HCT116 (cell line): ENCODE measurements around the gene RBM8A. TPM values are rescaled to one million over a fixed set of nuclear protein-coding genes. Genes with fewer than 3 reads are reported as not detected.

Experiments used
- ATAC-seq: fragments of 200-7000 bp; cut with Tn5 transposase; 2 replicates; pipeline ENCODE4 v1.9.1; 2020; ENCODE audit warnings: mild to moderate bottlenecking, moderate library complexity
- BruUV-seq: library from RNA; stranded (reverse); fragments of 400-500 nt; replicated peaks from 2 replicates; lab custom pipeline; 2021; lab: Mats Ljungman, UMichigan
- CTCF ChIA-PET: fragments of 300-600 bp; sonication (Branson Sonifier 250); formaldehyde crosslinking; loops from one replicate; lab custom pipeline; 2021; ENCODE audit warnings: antibody characterized with exemption; lab: Charles Lee
- POLR2A ChIA-PET: fragments of 300-600, 350-600 bp; sonication (Branson Sonifier 250); formaldehyde crosslinking; loops from one replicate; lab custom pipeline; 2021; ENCODE audit warnings: antibody characterized with exemption; lab: Charles Lee
- RAD21 ChIA-PET, 2 experiments: fragments of 300-600 bp; sonication (Branson Sonifier 250); formaldehyde crosslinking; loops; one replicate each; lab custom pipeline; 2023; ENCODE audit warnings: low total read pairs in 2 of 2; ENCODE audit not compliant: uncharacterized antibody in 2 of 2, unreplicated experiment in 2 of 2, low non-redundant PET in 1 of 2; lab: Charles Lee
- DNase-seq: peaks from one replicate; pipeline ENCODE4 v3.0.0-alpha.2; 2010; ENCODE audit warnings: low read depth, low spot score
- H2AFZ ChIP-seq: fragments of 200-600 bp; shearing (Covaris generic), sonication (generic); 2 replicates; pipeline ENCODE4 v1.6.1; 2017; ENCODE audit warnings: low read depth, mixed run types, mixed read lengths, antibody characterized with exemption, low read length; ENCODE audit not compliant: poor library complexity, severe bottlenecking
- H3K27ac ChIP-seq: 2 replicates; pipeline ENCODE4 v1.5.1; 2012; ENCODE audit warnings: low read depth, low read length
- H3K27me3 ChIP-seq: fragments of 200-600 bp; sonication (generic); 2 replicates; pipeline ENCODE4 v1.6.1; 2016; ENCODE audit warnings: mixed run types, low read length, mixed read lengths; ENCODE audit not compliant: insufficient read depth
- H3K36me3 ChIP-seq, 2 experiments: fragments of 200-500 bp in 1 of 2; fragments of 200-600 bp in 1 of 2; sonication (Bioruptor generic) in 1 of 2; sonication (generic) in 1 of 2; 2 replicates each; pipeline versions ENCODE4 v1.5.1 to v1.6.1; 2014 to 2016; ENCODE audit warnings: low read length in 2 of 2, inconsistent platforms in 1 of 2, mixed read lengths in 1 of 2, mixed run types in 1 of 2; ENCODE audit not compliant: insufficient read depth in 2 of 2, control insufficient read depth in 1 of 2
- H3K4me1 ChIP-seq, 2 experiments: fragments of 200-600 bp in 1 of 2; sonication (generic) in 1 of 2; 2 replicates each; pipeline versions ENCODE4 v1.5.1 to v1.6.1; 2012 to 2017; ENCODE audit warnings: low read length in 2 of 2, inconsistent platforms in 1 of 2, mild to moderate bottlenecking in 1 of 2, mixed read lengths in 1 of 2, mixed run types in 1 of 2, moderate library complexity in 1 of 2; ENCODE audit not compliant: insufficient read depth in 2 of 2, control insufficient read depth in 1 of 2
- H3K4me2 ChIP-seq: fragments of 200-600 bp; sonication (generic); 2 replicates; pipeline ENCODE4 v1.6.1; 2017; ENCODE audit warnings: mixed run types, low read length, mixed read lengths
- H3K4me3 ChIP-seq, 2 experiments: fragments of 200-600 bp in 1 of 2; sonication (generic) in 1 of 2; replicated peaks in 1 of 2; 2 replicates each; pipeline ENCODE4 v1.5.1; 2011 to 2016; ENCODE audit warnings: low read length in 2 of 2, control low read depth in 1 of 2, low read depth in 1 of 2, mild to moderate bottlenecking in 1 of 2, mixed read lengths in 1 of 2, mixed run types in 1 of 2
- H3K79me2 ChIP-seq: fragments of 200-600 bp; sonication (generic); 2 replicates; pipeline ENCODE4 v1.6.1; 2017; ENCODE audit warnings: mild to moderate bottlenecking, mixed run types, low read length, moderate library complexity, mixed read lengths; ENCODE audit not compliant: insufficient read depth
- H3K9ac ChIP-seq: fragments of 200-600 bp; sonication (generic); 2 replicates; pipeline ENCODE4 v1.6.1; 2016; ENCODE audit warnings: low read length, mixed read lengths
- H3K9me2 ChIP-seq: fragments of 200-600 bp; sonication (generic), shearing (Covaris generic); 2 replicates; pipeline ENCODE4 v1.6.1; 2017; ENCODE audit warnings: mixed run types, mild to moderate bottlenecking, moderate library complexity; ENCODE audit not compliant: insufficient read depth
- H3K9me3 ChIP-seq, 2 experiments: fragments of 200-500 bp in 1 of 2; fragments of 200-600 bp in 1 of 2; sonication (Bioruptor generic) in 1 of 2; sonication (generic) in 1 of 2; 2 replicates each; pipeline ENCODE4 v1.6.1; 2014 to 2017; ENCODE audit warnings: low read length in 2 of 2, mixed read lengths in 2 of 2, inconsistent platforms in 1 of 2, low read depth in 1 of 2, mild to moderate bottlenecking in 1 of 2, mixed run types in 1 of 2, moderate library complexity in 1 of 2; ENCODE audit not compliant: control insufficient read depth in 1 of 2, insufficient read depth in 1 of 2
- H4K20me1 ChIP-seq: fragments of 200-600 bp; sonication (generic), shearing (Covaris generic); 2 replicates; pipeline ENCODE4 v1.6.1; 2017; ENCODE audit warnings: mixed run types, mild to moderate bottlenecking, moderate library complexity; ENCODE audit not compliant: insufficient read depth
- EGR1 ChIP-seq: IDR thresholded peaks from 2 replicates; pipeline ENCODE4 v1.6.1; 2012; ENCODE audit warnings: low read depth
- FOSL1 ChIP-seq: IDR thresholded peaks from 2 replicates; pipeline ENCODE4 v1.6.1; 2012; ENCODE audit warnings: low read depth
- TCF7L2 ChIP-seq: IDR thresholded peaks from 2 replicates; pipeline ENCODE4 v1.7.0; 2011; ENCODE audit warnings: borderline replicate concordance, inconsistent platforms; ENCODE audit not compliant: insufficient read depth, insufficient read length; ENCODE audit errors: extremely low read depth
- ZFX ChIP-seq: fragments of 450-650 bp; IDR thresholded peaks from 2 replicates; pipeline ENCODE4 v1.6.1; 2017
- ZNF274 ChIP-seq: fragments of 200-500 bp; sonication (Bioruptor generic); IDR thresholded peaks from 2 replicates; pipeline ENCODE4 v1.6.1; 2014; ENCODE audit warnings: mild to moderate bottlenecking, low read depth, low read length, inconsistent platforms
- intact Hi-C: fragments of 100-400 bp; cut with micrococcal nuclease; formaldehyde crosslinking; loops from 2 replicates; pipeline ENCODE4 v1.10.0; 2022
- total RNA-seq: library from RNA; stranded (reverse); gene quantifications from one replicate; pipeline ENCODE4 v1.2.1, GENCODE V29; 2021; ENCODE audit not compliant: unreplicated experiment
- TF ChIP-seq, protein P1 (sequence below): IDR thresholded peaks from 2 replicates; pipeline ENCODE4 v1.6.1; 2012

Gene RBM8A
- total RNA-seq, 1 experiment from 2014 or later = 195 TPM

DNA sequence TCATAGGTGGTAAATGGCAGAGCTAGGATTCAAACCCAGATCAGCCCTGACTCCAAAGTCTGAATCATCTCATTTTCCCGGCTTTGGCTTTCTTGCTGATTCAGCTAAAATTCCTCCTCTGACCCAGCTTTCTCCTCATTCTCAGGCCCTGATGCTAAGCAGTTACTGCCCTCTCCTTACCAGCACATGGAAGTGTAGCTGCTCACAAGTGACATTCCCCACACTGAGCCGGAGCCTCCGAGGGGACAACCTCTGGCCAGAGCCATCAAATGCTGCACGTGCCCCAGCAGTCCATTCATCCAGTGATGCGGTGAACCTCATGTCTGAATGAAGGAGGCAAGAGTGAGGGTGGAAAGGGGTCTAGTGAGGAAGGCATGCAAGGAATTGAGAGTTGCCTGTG lies 28.5 kb downstream of the RBM8A start:
- no peak for DNase-seq
- H2AFZ ChIP-seq = no peak overlapping the region
- H3K36me3 ChIP-seq = no peaks in the 10 kb centered on the region
- H3K79me2 ChIP-seq = no peaks in the 10 kb centered on the region
- intact Hi-C loops = no loop called here
- POLR2A ChIA-PET = no interaction called here
- no peak for TF ChIP-seq FOSL1
- no peak for TF ChIP-seq ZNF274
- ATAC-seq = no peak
- no peak overlapping the region for H3K4me3 ChIP-seq
- H3K27me3 ChIP-seq = no peaks in the 10 kb centered on the region
- H3K4me2 ChIP-seq = no peak overlapping the region
- CTCF ChIA-PET = no interaction called here
- H3K9me3 ChIP-seq = no peaks in the 10 kb centered on the region
- no TSS peak for BruUV-seq
- H3K27ac ChIP-seq = no peak overlapping the region
- RAD21 ChIA-PET = no interaction called here
- no peaks in the 10 kb centered on the region; a peak in 2 of 4 replicates for H3K4me1 ChIP-seq
- H3K9me2 ChIP-seq = no peaks in the 10 kb centered on the region
- no peak overlapping the region for H3K9ac ChIP-seq
- no peaks in the 10 kb centered on the region for H4K20me1 ChIP-seq

DNA sequence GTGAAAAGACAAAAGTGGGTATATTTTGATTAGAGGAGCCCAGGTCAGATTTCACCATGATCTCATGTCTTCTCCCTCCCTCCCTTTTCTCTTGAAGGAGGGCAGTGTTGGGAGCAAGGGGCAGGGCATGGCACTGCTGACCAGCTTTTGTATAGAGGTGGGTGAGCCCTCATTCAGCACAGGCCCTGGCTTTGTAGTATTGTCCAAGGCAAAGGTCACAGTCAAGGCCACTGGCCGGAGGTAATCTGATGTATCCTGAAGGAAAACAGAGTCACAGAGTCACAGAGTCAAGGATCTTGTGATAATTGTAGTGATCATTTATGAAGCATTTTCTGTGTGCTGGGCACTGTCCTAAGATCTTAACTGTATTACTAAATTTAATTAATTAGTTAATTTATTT lies 29.3 kb downstream of the RBM8A start:
- Histone ChIP-seq H2AFZ (no peak overlapping the region), H4K20me1 (no peaks in the 10 kb centered on the region), H3K4me3 (no peak overlapping the region), H3K27me3 (no peaks in the 10 kb centered on the region), H3K9me2 (no peaks in the 10 kb centered on the region), H3K27ac (no peak overlapping the region), H3K4me1 (peaks cover 5 to 8% of the 10 kb centered on the region in 2 experiments), H3K9me3 (no peaks in the 10 kb centered on the region), H3K36me3 (no peaks in the 10 kb centered on the region), H3K79me2 (no peaks in the 10 kb centered on the region), H3K4me2 (no peak overlapping the region), H3K9ac (no peak overlapping the region)
- no peak for DNase-seq
- POLR2A ChIA-PET = no interaction called here
- RAD21 ChIA-PET = no interaction called here
- no TSS peak for BruUV-seq
- intact Hi-C loops = no loop called here
- TF ChIP-seq TCF7L2 (no peak), ZFX (no peak), EGR1 (no peak)
- TF ChIP-seq, protein P1, sequence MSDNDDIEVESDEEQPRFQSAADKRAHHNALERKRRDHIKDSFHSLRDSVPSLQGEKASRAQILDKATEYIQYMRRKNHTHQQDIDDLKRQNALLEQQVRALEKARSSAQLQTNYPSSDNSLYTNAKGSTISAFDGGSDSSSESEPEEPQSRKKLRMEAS = no peak
- CTCF ChIA-PET = no interaction called here
- ATAC-seq = no peak
